ENCODE measurements around the gene TPK1.
"Not testable (repeated sequence)": the region's sequence is repeated elsewhere in the genome, so short reads cannot be mapped to it uniquely, and the experiment has no call there.

TPK1 gene

DNA sequence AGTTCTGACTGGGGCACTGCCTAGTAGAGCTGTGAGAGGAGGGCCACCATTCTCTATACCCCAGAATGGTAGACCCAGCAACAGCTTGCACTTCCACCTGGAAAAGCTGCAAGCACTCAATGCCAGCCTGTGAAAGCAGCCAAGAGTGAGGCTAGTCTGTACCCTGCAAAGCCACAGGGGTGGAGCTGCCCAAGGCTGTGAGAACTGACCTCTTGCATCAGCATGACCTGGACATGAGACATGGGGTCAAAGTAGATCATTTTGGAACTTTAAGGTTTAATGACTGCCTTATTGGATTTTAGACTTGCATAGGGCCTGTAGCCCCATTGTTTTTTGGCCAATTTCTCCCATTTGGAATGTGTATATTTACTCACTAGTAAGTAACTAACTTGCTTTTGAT, 206.3 kb downstream of the TPK1 start:
- DNase-seq (ENCODE audit: low read depth in 2 of 2): no peak

- no peak for DNase-seq (ENCODE audit: low read depth in 2 of 2)
Observed at GRCh38 chr7:144629011-144629410, 206.8 kb downstream of the TPK1 start.

DNA sequence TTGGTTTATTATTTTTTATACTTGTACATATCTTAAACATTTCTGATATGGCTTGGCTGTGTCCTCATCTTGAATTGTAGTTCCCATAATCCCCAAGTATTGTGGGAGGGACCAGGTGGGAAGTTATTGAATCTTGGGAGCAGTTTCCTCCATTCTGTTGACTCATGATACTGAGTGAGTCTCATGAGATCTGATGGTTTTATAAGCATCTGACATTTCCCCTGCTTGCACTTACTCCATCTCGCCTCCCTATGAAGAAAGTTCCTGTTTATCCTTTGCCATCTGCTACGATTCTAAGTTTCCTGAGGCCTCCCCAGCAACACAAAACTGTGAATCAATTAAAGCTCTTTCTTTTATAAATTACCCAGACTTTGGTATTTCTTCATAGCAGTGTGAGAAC, 207.7 kb downstream of the TPK1 start:
- no peak for DNase-seq (ENCODE audit: low read depth in 2 of 2)

DNA sequence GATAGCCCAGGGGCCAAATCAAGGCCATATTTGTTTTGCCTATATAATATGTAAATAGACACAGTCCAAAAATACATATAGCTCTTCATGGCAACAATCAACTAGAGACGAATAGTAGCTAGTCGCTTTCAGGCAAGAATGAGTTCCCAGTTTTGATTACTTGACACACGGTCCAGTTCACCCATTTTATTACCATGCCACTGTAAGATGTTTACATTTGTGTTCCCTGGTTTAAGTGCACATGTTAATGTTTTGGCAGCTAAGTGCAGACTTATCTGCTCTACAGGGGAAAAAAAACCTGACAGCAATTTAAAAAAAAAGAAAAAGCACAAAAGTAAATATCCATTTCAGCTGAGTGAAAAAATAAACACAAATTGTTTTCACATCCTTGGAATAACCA, 213.1 kb downstream of the TPK1 start:
- no peak for DNase-seq (ENCODE audit: low read depth in 2 of 2)

DNA sequence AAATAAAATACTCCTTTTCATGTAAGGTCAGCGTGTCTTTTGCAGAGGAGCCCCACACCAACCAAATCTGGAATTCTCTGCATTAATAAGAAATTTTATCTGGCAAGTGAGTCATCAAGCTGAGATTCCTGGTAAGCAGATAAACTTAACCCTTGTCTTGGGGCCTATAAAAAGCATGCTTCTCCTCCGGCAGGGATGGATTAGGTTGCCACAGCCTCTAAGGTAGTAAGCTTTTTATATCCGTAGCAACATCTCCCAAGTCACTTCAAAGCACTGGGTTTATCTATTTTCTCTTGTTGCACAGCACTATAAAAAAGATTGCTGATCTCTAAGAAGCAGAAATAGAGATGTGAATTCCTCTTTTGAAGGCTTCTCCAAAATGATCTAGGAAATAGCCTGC, 229.6 kb downstream of the TPK1 start:
- DNase-seq (ENCODE audit: low read depth in 2 of 2): no peak

- no peak for DNase-seq (ENCODE audit: low read depth in 2 of 2)
Observed at GRCh38 chr7:144596953-144597352, 238.9 kb downstream of the TPK1 start.

GRCh38 chr7:144594580-144594979, 241.3 kb downstream of the TPK1 start:
- no peak for DNase-seq (ENCODE audit: low read depth in 2 of 2)

- no peak for DNase-seq (ENCODE audit: low read depth in 2 of 2)
Observed at GRCh38 chr7:144588559-144589051, 247.2 kb downstream of the TPK1 start.

DNA sequence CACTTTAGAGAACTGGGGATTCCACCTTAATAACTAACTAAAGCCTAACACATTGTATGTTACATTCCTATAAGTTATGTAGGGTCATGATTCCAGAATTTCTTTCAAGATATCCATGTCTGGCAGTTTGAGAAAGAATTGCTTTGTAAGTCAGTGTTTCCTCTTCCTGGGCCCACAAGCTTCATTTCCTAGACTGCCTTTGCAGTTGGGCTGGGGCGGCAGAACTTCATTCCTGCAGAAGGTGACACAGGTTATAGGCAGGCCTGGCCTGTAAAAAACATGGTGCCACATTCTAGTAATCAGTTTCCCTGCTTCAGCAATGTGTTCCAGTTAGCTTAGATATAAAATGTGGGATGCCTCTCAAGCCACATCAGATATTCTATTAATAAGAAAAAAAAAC, 248.2 kb downstream of the TPK1 start:
- no peak for DNase-seq (ENCODE audit: low read depth in 2 of 2)

GRCh38 chr7:144584726-144585125, 251.1 kb downstream of the TPK1 start:
- DNase-seq (ENCODE audit: low read depth in 2 of 2): no peak

DNA sequence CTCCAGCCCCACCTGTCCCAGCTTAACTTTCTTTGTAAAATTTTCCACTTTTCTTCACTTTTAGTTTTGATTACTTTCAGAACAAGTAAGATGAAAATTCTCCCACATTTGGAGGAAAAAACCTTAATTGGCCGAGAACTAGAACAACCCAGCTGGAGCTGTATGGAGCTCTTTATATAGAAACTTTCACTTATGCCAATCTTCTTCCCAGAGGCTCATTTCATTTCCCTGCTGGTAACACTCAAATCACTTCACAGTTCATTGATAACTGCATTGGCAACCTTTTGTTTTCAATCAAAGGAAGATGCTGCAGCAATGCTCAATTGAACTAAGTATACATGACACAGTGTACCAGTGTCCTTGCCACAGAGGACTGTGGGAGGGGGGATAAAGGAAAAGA, 256.2 kb downstream of the TPK1 start:
- no peak for DNase-seq (ENCODE audit: low read depth in 2 of 2)

DNA sequence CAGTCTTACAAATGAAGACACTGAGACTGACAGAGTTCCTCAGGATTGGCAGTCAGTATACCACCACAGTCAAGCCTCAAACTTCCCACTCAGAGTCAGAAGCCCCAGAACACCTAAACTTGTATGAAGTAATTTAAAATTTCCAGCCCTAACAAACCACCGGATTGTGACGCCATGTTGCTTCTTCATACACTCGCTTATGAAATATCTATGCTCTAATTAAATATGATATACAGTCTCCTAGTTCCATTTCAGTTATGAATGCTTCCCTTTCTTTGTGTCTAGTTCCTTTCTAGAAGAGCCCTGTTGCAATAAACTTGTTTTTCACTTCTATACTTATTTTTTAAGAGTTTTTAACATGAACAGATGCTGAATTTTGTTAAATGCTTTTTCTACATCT, 260.4 kb downstream of the TPK1 start:
- no peak for DNase-seq (ENCODE audit: low read depth in 2 of 2)

GRCh38 chr7:144574753-144575152, 261.1 kb downstream of the TPK1 start:
- DNase-seq (ENCODE audit: low read depth in 2 of 2): not testable (repeated sequence)

- DNase-seq (ENCODE audit: low read depth in 2 of 2): no peak
Observed at GRCh38 chr7:144568233-144568632, 267.6 kb downstream of the TPK1 start.

DNA sequence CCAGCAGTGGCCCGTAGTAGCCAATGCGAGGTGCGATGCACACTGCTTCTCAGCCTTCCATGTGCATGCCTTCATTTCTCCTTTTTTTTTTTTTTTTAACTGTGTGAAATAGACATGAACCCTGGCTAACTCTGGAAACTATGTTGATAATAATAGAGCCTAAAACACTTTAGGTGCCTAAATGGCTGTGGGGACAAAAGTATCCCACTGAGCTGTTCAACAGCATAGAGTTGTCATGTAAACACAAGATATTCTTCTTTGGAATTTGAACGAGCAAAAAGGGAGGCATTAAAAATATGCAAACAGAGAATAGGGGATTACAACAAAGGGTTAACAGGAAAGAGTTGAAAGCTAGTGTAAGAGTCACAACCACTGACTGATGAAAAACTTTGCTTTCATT, 270.3 kb downstream of the TPK1 start:
- no peak for DNase-seq (ENCODE audit: low read depth in 2 of 2)

DNA sequence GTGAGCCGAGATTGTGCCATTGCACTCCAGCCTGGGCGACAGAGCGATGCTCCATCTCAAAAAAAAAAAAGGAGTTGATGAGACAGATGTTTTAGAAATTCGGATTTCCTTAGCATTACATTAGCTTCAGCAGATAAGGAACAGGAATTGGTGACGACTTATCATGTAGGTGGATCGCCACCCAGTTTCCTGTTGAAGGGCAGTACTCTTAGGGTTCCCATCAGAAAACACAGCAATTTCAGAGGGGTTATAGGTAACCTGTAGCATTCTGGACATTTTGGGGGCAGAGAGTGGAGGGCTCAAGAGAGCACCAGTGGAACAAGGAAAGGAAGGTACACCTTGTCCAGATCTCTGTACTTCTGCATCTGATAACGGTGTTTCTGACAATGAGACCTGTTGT, 286.0 kb downstream of the TPK1 start:
- no peak for DNase-seq (ENCODE audit: low read depth in 2 of 2)

- DNase-seq (ENCODE audit: low read depth in 2 of 2): no peak
Observed at GRCh38 chr7:144548556-144548955, 287.3 kb downstream of the TPK1 start.

GRCh38 chr7:144547888-144548287, 288.0 kb downstream of the TPK1 start:
- DNase-seq (ENCODE audit: low read depth in 2 of 2): no peak

DNA sequence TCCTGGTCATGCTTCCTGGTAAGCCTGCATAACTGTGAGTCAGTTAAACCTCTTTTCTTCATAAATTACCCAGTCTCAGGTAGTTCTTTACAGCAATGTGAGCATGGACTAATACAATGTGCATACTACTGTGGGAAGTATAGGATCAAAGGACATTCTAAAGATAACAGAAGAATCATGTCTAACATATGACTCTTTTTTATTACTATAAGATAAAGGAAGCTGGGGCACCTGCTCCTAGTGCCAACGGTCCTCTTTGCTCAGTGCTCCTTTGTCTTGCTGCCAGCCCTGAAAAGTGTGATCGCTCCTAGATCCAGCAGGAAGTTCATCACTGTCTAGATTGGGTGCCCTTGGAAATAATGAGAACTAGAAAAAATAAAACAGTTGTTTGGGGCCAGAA, 289.1 kb downstream of the TPK1 start:
- DNase-seq (ENCODE audit: low read depth in 2 of 2): no peak

DNA sequence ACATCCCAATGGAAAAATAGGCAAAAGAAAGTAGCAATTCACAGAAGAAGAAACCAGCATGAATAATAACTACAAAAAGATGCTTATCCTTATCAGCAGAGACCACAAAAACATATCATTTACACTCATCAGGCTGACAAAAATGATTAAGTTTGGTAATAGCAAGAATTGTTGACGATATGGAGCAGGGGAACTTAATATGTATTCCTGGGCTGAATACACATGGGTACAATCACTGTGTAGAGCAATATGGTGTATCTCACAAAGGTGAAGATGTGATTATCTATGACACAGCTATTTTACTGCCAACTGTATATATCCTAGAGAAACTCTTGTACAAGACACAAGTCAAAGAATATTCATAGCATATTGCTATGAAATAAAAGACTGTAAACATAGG, 290.5 kb downstream of the TPK1 start:
- no peak for DNase-seq (ENCODE audit: low read depth in 2 of 2)

DNA sequence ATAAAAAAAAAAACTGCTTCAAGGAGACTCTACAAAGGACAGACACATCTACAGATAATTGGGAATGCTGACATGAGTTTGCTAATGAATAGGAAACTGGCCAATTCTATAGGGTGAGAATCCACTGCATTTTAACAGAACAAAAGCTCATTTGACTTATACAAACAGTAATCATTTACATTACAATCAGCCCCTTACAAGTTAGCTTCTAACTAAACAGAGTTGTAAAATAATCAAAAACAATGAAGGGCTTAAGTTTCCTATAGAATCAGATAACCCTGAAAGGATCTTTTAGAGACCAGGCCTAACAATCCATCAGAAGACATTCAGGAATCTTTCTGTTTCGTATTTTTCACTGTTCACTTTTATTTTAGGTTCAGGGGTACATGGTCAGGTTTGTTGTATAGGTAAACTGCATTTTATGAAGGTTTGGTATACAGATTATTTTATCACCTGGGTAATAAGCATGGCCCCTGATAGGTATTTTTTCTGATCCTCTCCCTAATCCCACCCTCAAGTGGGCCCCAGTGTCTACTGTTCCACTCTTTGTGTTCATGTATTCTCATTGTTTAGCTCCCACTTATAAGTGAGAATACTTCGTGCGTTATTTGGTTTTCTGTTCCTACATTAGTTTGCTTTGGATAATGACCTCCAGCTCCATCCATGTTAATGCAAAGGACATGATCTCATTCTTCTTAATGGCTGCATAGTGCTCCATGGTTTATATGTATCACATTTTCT, 301.0 kb downstream of the TPK1 start:
- DNase-seq (ENCODE audit: low read depth in 2 of 2): no peak

DNA sequence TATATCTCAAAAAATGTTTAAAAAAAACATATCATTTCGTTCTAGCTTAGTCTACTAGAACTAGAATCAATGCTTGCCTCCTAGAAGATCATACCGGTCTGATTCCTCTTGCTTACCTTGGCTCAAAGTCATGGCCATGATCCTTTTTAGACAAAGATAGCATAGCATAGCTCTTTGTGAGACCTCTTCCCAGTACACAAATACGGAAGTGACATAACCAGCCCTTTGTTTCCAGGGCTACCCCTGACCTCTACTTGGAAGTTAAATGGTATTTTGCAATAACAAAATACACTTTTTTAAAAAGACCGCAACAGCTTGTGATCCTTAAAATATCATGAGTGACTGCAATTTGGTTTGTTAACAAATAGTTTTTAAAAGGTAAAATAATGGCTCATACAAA, 301.7 kb downstream of the TPK1 start:
- no peak for DNase-seq (ENCODE audit: low read depth in 2 of 2)

DNA sequence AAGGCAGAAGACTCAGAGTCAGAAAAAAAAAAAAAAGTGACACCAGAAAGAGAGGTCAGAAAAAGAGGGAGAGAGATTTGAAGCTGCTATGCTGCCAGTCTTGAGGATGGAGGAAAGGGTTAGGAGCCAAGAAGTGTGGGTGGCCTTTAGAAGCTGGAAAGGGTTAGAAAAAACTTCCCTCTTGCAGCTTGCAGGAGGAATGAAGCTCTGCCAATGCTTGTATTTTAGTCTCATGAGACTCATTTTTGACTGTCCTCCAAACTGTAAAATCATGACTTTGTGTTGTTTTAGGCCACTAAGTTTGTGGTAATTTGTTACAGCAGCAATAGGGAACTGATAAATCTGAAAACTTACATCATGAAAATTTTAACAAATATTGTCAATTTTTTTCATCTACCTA, 304.7 kb downstream of the TPK1 start:
- DNase-seq (ENCODE audit: low read depth in 2 of 2): no peak

GRCh38 chr7:144529269-144529926, 306.5 kb downstream of the TPK1 start:
- no peak for DNase-seq (ENCODE audit: low read depth in 2 of 2)

Measured in activated CD8-positive, alpha-beta memory T cell treated with anti-CD3 and anti-CD28 coated beads for 4 hours (primary cell).